Left renal cortex interstitium (tissue), 4 donors: Measurements from ENCODE around the gene ANKRD33. TPM values are rescaled to one million over a fixed set of nuclear protein-coding genes. Genes with fewer than 3 reads are reported as not detected.

Experiments used
- DNase-seq, 4 donors: peaks; one replicate each; pipeline ENCODE4 v3.0.0-alpha.2; 2013; ENCODE audit warnings: low read depth in 4 of 4, low spot score in 2 of 4, missing footprints in 1 of 4
- polyA plus RNA-seq, 4 donors: library from polyadenylated mRNA; unstranded; fragments of 120-200 nt; gene quantifications; one replicate each; pipeline ENCODE4 v1.2.1, GENCODE V29; 2013; ENCODE audit not compliant: insufficient read length in 4 of 4

The ANKRD33 gene
- polyA plus RNA-seq, 4 donors = 0.21 to 0.48 (median 0.28) TPM

GRCh38 chr12:51914034-51914923 lies 26.4 kb downstream of the ANKRD33 start:
- DNase-seq = no peak

- no peak for DNase-seq
Measured at GRCh38 chr12:51915003-51915625, 27.2 kb downstream of the ANKRD33 start.

GRCh38 chr12:51915951-51916350 lies 28.0 kb downstream of the ANKRD33 start:
- no peak for DNase-seq

- DNase-seq = no peak
Measured at GRCh38 chr12:51917041-51917590, 29.2 kb downstream of the ANKRD33 start.

- no peak for DNase-seq
Measured at GRCh38 chr12:51917746-51918453, 30.0 kb downstream of the ANKRD33 start.

DNA sequence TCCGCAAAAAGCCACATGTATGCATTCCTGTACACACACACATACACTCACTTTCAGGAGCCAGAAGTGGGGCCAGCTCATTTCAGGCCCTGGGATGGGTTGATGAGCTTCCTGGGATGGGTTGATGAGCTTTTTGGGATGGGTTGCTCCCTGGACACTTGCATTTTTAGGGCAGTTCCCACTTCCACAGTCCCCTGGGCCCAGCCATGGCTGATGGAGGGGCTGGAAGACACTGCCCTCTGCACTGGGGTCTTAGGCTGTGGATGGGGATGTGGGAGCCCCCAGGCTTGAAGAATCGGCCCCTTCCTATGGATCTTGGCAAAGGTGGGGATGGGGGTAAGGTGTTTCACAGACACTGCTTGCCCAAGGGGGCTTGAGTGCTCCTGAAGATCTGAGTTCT lies 32.1 kb downstream of the ANKRD33 start:
- DNase-seq = no peak

DNA sequence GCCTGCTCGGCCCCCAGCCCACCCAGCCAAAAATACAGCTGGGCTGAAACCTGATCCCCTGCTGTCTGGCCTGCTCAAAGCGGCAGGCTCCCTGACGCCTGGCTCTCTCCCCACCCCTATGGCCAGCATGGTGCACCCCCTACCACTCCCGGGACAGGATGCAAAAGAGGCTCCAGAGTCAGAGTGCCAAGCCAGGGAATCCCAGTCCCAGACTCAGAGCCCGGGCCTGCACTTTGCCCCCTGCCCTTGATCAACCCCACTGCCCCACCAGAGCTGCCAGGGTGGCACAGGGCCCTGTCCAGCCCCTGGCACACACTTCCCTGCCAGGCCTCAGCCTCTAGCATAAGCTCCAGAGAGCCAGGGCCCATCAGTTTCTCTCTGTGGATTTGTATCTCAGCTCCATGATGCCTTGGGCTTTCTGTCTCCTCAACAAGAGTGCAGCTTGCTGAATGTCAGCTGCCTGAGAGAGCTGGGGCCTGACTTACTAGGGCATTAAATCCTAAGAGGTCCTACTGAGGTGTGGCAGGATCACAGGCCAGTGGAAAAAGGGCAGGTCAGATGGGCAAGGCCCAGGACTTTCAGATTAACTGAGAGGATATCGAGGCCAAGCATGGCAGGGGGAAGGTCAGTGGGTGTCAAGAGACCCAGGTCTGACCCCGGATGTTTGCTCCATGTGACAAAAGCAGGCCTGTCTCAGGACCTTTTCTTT lies 33.3 kb downstream of the ANKRD33 start:
- DNase-seq = no peak

GRCh38 chr12:51922146-51922545 lies 34.2 kb downstream of the ANKRD33 start:
- DNase-seq = no peak

GRCh38 chr12:51922762-51923505 lies 35.0 kb downstream of the ANKRD33 start:
- no peak for DNase-seq

DNA sequence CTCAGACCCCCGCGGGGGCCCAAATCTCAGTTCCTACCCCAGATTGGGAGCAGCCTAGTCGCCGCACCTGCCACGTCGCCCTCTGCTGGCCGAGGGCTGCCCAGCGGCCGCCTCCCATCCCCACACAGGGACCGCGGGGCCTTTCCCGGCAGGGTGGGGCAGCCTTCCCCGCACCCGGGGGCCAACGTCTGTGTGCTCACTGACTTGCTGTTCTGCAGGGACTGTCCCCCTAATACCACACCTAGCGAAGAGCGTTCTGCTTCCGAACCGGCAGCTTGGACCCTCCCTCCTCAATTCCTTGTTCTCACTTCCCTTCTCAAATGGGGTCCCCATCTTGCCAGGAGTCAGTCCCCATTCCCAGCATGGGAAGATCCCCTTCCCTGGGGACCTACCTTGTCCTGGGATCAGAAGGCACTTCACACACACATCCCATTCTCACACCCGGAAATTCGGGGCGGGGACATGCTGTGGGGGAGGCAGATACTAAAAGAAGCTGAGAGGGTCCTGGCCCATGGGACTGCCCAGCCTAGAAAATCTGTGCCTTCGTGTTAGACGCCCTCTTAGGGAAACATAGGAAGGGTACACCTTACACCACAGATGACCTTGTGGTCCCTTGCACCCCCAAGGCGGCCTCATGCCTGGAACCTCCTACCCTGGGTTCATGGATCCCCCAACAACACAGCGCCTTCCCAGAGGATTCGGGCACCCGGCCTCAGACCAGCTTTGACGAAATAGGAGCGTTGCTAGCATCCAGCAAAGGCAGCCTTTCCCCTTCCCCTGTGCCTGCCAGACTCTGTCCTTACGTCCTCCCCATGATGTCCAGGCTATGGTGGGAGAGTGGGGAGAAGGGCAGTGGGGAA lies 35.8 kb downstream of the ANKRD33 start:
- no peak for DNase-seq

GRCh38 chr12:51924551-51925319 lies 36.8 kb downstream of the ANKRD33 start:
- no peak for DNase-seq

GRCh38 chr12:51925346-51926063 lies 37.6 kb downstream of the ANKRD33 start:
- DNase-seq = no peak

- no peak for DNase-seq
Measured at GRCh38 chr12:51926064-51926632, 38.2 kb downstream of the ANKRD33 start.

- DNase-seq = no peak
Measured at GRCh38 chr12:51926718-51927117, 38.8 kb downstream of the ANKRD33 start.

DNA sequence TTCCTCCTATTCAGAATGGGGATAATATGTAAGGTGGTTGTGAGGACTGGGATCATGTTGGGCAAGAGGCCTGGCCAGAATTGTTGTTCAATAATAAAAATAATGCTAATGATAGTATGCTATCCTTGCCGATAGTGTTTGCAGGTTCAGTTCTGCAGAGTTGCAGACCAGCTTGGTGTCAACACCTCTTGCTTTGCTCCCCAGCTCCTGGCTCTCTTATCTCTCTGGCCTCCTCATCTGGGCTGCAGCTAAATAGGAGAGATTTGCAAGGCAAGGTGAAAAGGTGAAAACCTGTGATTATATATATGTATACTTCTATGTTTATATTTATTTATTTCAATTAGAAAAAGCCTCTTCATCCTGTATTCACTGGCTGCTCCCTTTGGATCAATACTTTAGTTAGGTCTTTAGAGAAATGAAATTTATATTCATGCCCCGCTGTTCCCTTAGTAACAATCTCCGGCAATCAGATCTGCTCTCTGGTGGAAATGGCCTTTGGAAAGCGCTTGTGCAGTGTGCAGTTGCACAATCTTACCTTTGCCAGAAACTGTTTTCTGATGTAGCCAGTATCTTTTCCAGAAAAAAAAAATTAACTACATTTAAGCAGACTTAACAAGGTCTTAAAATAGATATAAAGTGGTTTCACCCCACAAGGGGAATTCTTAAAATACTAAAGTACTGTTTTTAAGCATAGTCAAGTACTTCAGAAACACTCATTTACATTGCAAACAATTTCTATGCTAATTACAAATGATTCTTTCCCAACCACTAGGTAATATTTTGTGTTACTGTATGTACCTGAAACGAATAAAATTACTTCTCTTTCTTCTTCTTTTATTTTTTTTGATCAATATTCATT lies 44.5 kb downstream of the ANKRD33 start:
- no peak for DNase-seq

DNA sequence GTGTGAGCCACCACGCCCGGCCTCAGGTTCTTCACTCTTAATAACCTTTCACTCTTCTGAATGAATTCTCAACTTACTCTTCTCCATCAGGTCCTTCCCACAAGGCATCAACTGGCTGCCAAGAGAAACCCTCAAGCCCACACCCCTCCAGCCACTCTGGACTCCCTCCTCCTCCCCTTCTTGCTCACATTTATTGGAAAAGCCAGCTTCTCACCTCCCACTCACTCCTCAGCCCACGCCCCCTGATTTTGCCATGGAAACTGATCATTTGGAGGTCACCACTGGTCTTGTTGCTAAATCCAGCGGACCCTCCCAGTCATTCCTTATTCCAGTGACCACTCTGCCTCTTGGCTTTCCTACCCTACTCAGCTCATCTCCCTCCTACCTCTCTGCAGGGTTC lies 46.2 kb downstream of the ANKRD33 start:
- no peak for DNase-seq
